Gastroesophageal sphincter (tissue), 4 donors: ENCODE measurements around the gene SUPT4H1. TPM values are rescaled to one million over a fixed set of nuclear protein-coding genes. Genes with fewer than 3 reads are reported as not detected.

Source experiments
- ATAC-seq: fragments of 150-250 bp; one replicate; pipeline ENCODE4 v1.9.1; 2016; ENCODE audit warnings: mild to moderate bottlenecking, moderate library complexity
- H3K27ac ChIP-seq, 4 donors: fragments of 200-600 bp; sonication (generic) in 3 of 4; 1 replicate in 3 of 4; 2 replicates in 1 of 4; pipeline ENCODE4 v1.5.1; 2016 to 2019
- H3K27me3 ChIP-seq: fragments of 200-600 bp; sonication (generic); one replicate; pipeline ENCODE4 v1.5.1; 2019
- H3K36me3 ChIP-seq, 2 donors: fragments of 200-600 bp; sonication (generic); one replicate each; pipeline ENCODE4 v1.5.1; 2019; ENCODE audit warnings: control low read depth in 1 of 2
- H3K4me1 ChIP-seq, 3 donors: fragments of 200-600 bp; sonication (generic); 1 replicate in 2 of 3; 2 replicates in 1 of 3; pipeline ENCODE4 v1.5.1; 2016 to 2019; ENCODE audit warnings: control low read depth in 2 of 3
- H3K4me3 ChIP-seq, 2 donors: fragments of 200-600 bp; sonication (generic); one replicate each; pipeline ENCODE4 v1.5.1; 2019; ENCODE audit warnings: mild to moderate bottlenecking in 1 of 2, moderate library complexity in 1 of 2
- H3K9me3 ChIP-seq, 3 donors: fragments of 200-600 bp; sonication (generic); one replicate each; pipeline ENCODE4 v1.5.1; 2017 to 2019; ENCODE audit warnings: control low read depth in 2 of 3
- CTCF ChIP-seq, 4 experiments: fragments of 200-600 bp in 2 of 4; fragments of 450-650 bp in 2 of 4; sonication (generic) in 1 of 4; IDR thresholded peaks; one replicate each; pipeline ENCODE4 v1.5.1; 2017 to 2019; ENCODE audit warnings: antibody characterized with exemption in 4 of 4, mild to moderate bottlenecking in 2 of 4, moderate library complexity in 2 of 4
- EP300 ChIP-seq: sonication (generic); formaldehyde crosslinking; IDR thresholded peaks from one replicate; pipeline ENCODE4 v1.6.1; 2017; ENCODE audit warnings: antibody characterized with exemption, mild to moderate bottlenecking
- POLR2A ChIP-seq, 2 donors: fragments of 450-650 bp; IDR thresholded peaks; one replicate each; pipeline ENCODE4 v1.6.1; 2017; ENCODE audit warnings: antibody characterized with exemption in 2 of 2, mild to moderate bottlenecking in 2 of 2, moderate library complexity in 1 of 2
- POLR2AphosphoS5 ChIP-seq: sonication (generic); formaldehyde crosslinking; IDR thresholded peaks from one replicate; pipeline ENCODE4 v1.6.1; 2017; ENCODE audit warnings: antibody characterized with exemption
- WGBS, 2 donors: methylation state at CpG; one replicate each; pipeline ENCODE4 v1.1.5; 2018; ENCODE audit warnings: low coverage in 1 of 2; 5-methylcytosine and 5-hydroxymethylcytosine counted together
- total RNA-seq, 4 donors: library from RNA; depleted of rRNA; stranded (reverse); fragments of >200 nt; gene quantifications; one replicate each; pipeline ENCODE4 v1.1.0, GENCODE V29; 2016

SUPT4H1 gene
- total RNA-seq, 4 donors from 2014 or later: 40.1 to 55.4 (median 45.1) TPM

GRCh38 chr17:58381124-58382035 lies 29.4 kb upstream of the SUPT4H1 start:
- H3K27me3 ChIP-seq: no peaks in the 10 kb centered on the region
- WGBS, 2 donors: 48 to 65% methylated on average over 2 of the region's 3 CpGs
- no peaks in the 10 kb centered on the region for H3K4me1 ChIP-seq
- no peak overlapping the region for H3K4me3 ChIP-seq
- TF ChIP-seq EP300 (no peak), POLR2AphosphoS5 (no peak), POLR2A (IDR thresholded peaks at IDR 0.05) (no peak), CTCF (IDR thresholded peaks at IDR 0.05) (no peak)
- no peak for ATAC-seq
- no peak overlapping the region for H3K27ac ChIP-seq
- H3K9me3 ChIP-seq: no peaks in the 10 kb centered on the region
- H3K36me3 ChIP-seq: no peaks in the 10 kb centered on the region

GRCh38 chr17:58380207-58381123 lies 28.5 kb upstream of the SUPT4H1 start:
- WGBS, 2 donors: 79 to 91% methylated on average over 3 to 5 of the region's 5 CpGs
- no peak for TF ChIP-seq POLR2A (IDR thresholded peaks at IDR 0.05)
- TF ChIP-seq POLR2AphosphoS5: no peak
- TF ChIP-seq EP300: no peak
- no peak for TF ChIP-seq CTCF (IDR thresholded peaks at IDR 0.05)
- no peaks in the 10 kb centered on the region for H3K36me3 ChIP-seq
- H3K4me1 ChIP-seq: no peaks in the 10 kb centered on the region
- H3K27ac ChIP-seq: no peak overlapping the region
- H3K4me3 ChIP-seq: no peak overlapping the region
- H3K27me3 ChIP-seq: no peaks in the 10 kb centered on the region
- no peaks in the 10 kb centered on the region for H3K9me3 ChIP-seq
- ATAC-seq: no peak

- Histone ChIP-seq H3K4me3 (no peak overlapping the region), H3K9me3 (no peaks in the 10 kb centered on the region), H3K4me1 (no peaks in the 10 kb centered on the region), H3K27me3 (no peaks in the 10 kb centered on the region), H3K27ac (no peak overlapping the region), H3K36me3 (no peaks in the 10 kb centered on the region)
- WGBS, 2 donors: 44 to 100% methylated on average over 1 to 2 of the region's 3 CpGs
- TF ChIP-seq EP300: no peak
- no peak for TF ChIP-seq POLR2AphosphoS5
- no peak for ATAC-seq
Measured at GRCh38 chr17:58379511-58379824, 27.5 kb upstream of the SUPT4H1 start.

GRCh38 chr17:58378733-58379510 lies 26.9 kb upstream of the SUPT4H1 start:
- Histone ChIP-seq H3K36me3 (no peaks in the 10 kb centered on the region), H3K27ac (no peak overlapping the region), H3K4me3 (no peak overlapping the region), H3K9me3 (no peaks in the 10 kb centered on the region), H3K4me1 (no peaks in the 10 kb centered on the region), H3K27me3 (no peaks in the 10 kb centered on the region)
- ATAC-seq: no peak
- TF ChIP-seq EP300 (no peak), POLR2AphosphoS5 (no peak), CTCF (IDR thresholded peaks at IDR 0.05) (no peak), POLR2A (IDR thresholded peaks at IDR 0.05) (no peak)
- WGBS, 2 donors: 58 to 61% methylated on average over 6 to 8 of the region's 8 CpGs

- H3K27ac ChIP-seq: no peak overlapping the region
- no peak for TF ChIP-seq POLR2A (IDR thresholded peaks at IDR 0.05)
- no peak for TF ChIP-seq CTCF (IDR thresholded peaks at IDR 0.05)
- TF ChIP-seq EP300: no peak
- no peak for TF ChIP-seq POLR2AphosphoS5
- H3K36me3 ChIP-seq: no peaks in the 10 kb centered on the region
- no peaks in the 10 kb centered on the region for H3K9me3 ChIP-seq
- WGBS, 2 donors: 76 to 90% methylated on average over 2 to 5 of the region's 5 CpGs
- no peaks in the 10 kb centered on the region for H3K4me1 ChIP-seq
- no peak overlapping the region for H3K4me3 ChIP-seq
- ATAC-seq: no peak
- no peaks in the 10 kb centered on the region for H3K27me3 ChIP-seq
Measured at GRCh38 chr17:58377661-58378060, 25.7 kb upstream of the SUPT4H1 start.
